ENCODE results near the gene NHSL1. TPM values are rescaled to one million over a fixed set of nuclear protein-coding genes. Genes with fewer than 3 reads are reported as not detected.

Gene NHSL1
- total RNA-seq, 1 donor, result 6.9 TPM

DNA sequence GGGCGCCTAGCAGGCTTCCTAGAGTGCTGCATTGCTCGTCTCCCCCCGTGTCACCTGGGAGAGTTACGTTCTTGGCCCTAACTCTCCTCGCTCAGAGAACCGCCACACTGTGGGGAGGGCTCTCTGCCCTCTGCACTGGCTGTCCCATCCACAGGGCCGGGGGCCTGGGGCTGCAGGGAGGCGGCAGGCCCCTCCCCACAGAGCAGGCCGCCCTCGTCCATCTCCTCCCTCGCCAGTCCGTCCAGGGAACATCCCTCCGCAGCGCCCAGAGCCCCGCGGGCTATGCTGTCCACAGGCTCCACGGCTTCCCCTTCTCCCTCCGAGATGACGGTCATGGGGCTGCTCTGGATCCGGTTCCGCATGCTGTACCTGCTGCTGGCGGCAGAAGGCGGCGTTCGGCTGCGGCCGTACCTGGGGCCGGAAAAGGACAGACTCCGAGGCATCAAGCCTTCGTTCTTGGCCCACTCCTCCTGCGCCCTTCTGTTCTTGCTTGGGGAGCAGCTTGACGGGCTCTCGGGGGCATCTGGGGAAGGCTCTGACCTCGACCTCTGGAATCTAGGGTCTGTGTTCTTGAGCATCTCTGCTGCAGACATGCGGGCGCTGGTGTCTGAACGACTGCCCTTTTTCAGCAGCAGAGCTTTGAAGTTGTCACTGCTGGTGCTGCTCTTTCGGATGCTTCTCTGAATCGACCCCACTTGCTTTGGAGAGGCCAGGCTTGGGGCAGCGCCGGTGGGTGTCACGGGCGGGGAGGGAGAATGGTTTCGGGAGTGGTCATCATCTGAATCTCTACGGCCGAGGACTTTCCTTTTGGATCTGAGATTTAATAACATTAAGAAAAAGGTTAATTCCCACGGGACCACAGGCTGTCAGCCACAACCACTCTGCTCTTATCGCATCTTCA lies 75.0 kb downstream of the NHSL1 start:
- no peaks in the 10 kb centered on the region for H3K27me3 ChIP-seq (ENCODE audit: insufficient read depth, low read length)

GRCh38 chr6:138422861-138423260 lies 76.4 kb downstream of the NHSL1 start:
- Histone ChIP-seq H3K4me3 (ENCODE audit: insufficient read depth, low read length) (no peak overlapping the region), H3K27ac (ENCODE audit: low read depth, low read length) (no peak overlapping the region), H4K20me1 (ENCODE audit: insufficient read depth, low read length) (no peaks in the 10 kb centered on the region), H2AFZ (ENCODE audit: low read length) (no peak overlapping the region), H3K27me3 (ENCODE audit: insufficient read depth, low read length) (no peaks in the 10 kb centered on the region), H3K36me3 (ENCODE audit: insufficient read depth, low read length) (no peaks in the 10 kb centered on the region), H3K9me3 (ENCODE audit: low read depth, low read length) (no peaks in the 10 kb centered on the region), H3K4me2 (ENCODE audit: insufficient read depth, low read length) (no peak overlapping the region), H3K4me1 (ENCODE audit: insufficient read depth, low read length) (no peaks in the 10 kb centered on the region), H3K79me2 (ENCODE audit: insufficient read depth, low read length) (no peaks in the 10 kb centered on the region)
- no peak for DNase-seq (ENCODE audit: insufficient read length, low spot score, missing footprints)
- TF ChIP-seq, protein P1, sequence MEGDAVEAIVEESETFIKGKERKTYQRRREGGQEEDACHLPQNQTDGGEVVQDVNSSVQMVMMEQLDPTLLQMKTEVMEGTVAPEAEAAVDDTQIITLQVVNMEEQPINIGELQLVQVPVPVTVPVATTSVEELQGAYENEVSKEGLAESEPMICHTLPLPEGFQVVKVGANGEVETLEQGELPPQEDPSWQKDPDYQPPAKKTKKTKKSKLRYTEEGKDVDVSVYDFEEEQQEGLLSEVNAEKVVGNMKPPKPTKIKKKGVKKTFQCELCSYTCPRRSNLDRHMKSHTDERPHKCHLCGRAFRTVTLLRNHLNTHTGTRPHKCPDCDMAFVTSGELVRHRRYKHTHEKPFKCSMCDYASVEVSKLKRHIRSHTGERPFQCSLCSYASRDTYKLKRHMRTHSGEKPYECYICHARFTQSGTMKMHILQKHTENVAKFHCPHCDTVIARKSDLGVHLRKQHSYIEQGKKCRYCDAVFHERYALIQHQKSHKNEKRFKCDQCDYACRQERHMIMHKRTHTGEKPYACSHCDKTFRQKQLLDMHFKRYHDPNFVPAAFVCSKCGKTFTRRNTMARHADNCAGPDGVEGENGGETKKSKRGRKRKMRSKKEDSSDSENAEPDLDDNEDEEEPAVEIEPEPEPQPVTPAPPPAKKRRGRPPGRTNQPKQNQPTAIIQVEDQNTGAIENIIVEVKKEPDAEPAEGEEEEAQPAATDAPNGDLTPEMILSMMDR (IDR thresholded peaks at IDR 0.05; ENCODE audit: extremely low read depth, low read depth, low read length), result no peak

More for the DNA sequence above, 75.0 kb downstream of the NHSL1 start:
- TF ChIP-seq, protein P1 (IDR thresholded peaks at IDR 0.05; ENCODE audit: extremely low read depth, low read depth, low read length), result no peak
- H3K79me2 ChIP-seq (ENCODE audit: insufficient read depth, low read length), result no peaks in the 10 kb centered on the region
- no peak overlapping the region for H2AFZ ChIP-seq (ENCODE audit: low read length)
- no peak for DNase-seq (ENCODE audit: insufficient read length, low spot score, missing footprints)
- no peaks in the 10 kb centered on the region for H4K20me1 ChIP-seq (ENCODE audit: insufficient read depth, low read length)
- H3K4me3 ChIP-seq (ENCODE audit: insufficient read depth, low read length), result no peak overlapping the region
- H3K9me3 ChIP-seq (ENCODE audit: low read depth, low read length), result no peaks in the 10 kb centered on the region
- H3K27ac ChIP-seq (ENCODE audit: low read depth, low read length), result no peak overlapping the region
- no peak overlapping the region for H3K4me2 ChIP-seq (ENCODE audit: insufficient read depth, low read length)
- H3K4me1 ChIP-seq (ENCODE audit: insufficient read depth, low read length), result peaks cover 2% of the 10 kb centered on the region
- no peaks in the 10 kb centered on the region for H3K36me3 ChIP-seq (ENCODE audit: insufficient read depth, low read length)

- Histone ChIP-seq H4K20me1 (ENCODE audit: insufficient read depth, low read length) (no peaks in the 10 kb centered on the region), H3K4me3 (ENCODE audit: insufficient read depth, low read length) (no peak overlapping the region), H2AFZ (ENCODE audit: low read length) (no peak overlapping the region), H3K27ac (ENCODE audit: low read depth, low read length) (no peak overlapping the region), H3K4me2 (ENCODE audit: insufficient read depth, low read length) (no peak overlapping the region), H3K9me3 (ENCODE audit: low read depth, low read length) (no peaks in the 10 kb centered on the region), H3K27me3 (ENCODE audit: insufficient read depth, low read length) (no peaks in the 10 kb centered on the region), H3K4me1 (ENCODE audit: insufficient read depth, low read length) (no peaks in the 10 kb centered on the region), H3K36me3 (ENCODE audit: insufficient read depth, low read length) (no peaks in the 10 kb centered on the region), H3K79me2 (ENCODE audit: insufficient read depth, low read length) (no peaks in the 10 kb centered on the region)
- no peak for DNase-seq (ENCODE audit: insufficient read length, low spot score, missing footprints)
- TF ChIP-seq, protein P1 (IDR thresholded peaks at IDR 0.05; ENCODE audit: extremely low read depth, low read depth, low read length), result no peak
These were observed 77.7 kb downstream of the NHSL1 start for GRCh38 chr6:138421608-138422007.

GRCh38 chr6:138421089-138421488 lies 78.2 kb downstream of the NHSL1 start:
- no peak overlapping the region for H3K27ac ChIP-seq (ENCODE audit: low read depth, low read length)
- H3K27me3 ChIP-seq (ENCODE audit: insufficient read depth, low read length), result no peaks in the 10 kb centered on the region
- H3K4me3 ChIP-seq (ENCODE audit: insufficient read depth, low read length), result no peak overlapping the region
- H2AFZ ChIP-seq (ENCODE audit: low read length), result no peak overlapping the region
- no peak for DNase-seq (ENCODE audit: insufficient read length, low spot score, missing footprints)
- TF ChIP-seq, protein P1 (IDR thresholded peaks at IDR 0.05; ENCODE audit: extremely low read depth, low read depth, low read length), result no peak
- H3K36me3 ChIP-seq (ENCODE audit: insufficient read depth, low read length), result no peaks in the 10 kb centered on the region
- no peaks in the 10 kb centered on the region for H3K4me1 ChIP-seq (ENCODE audit: insufficient read depth, low read length)
- H3K79me2 ChIP-seq (ENCODE audit: insufficient read depth, low read length), result no peaks in the 10 kb centered on the region
- no peak overlapping the region for H3K4me2 ChIP-seq (ENCODE audit: insufficient read depth, low read length)
- no peaks in the 10 kb centered on the region for H3K9me3 ChIP-seq (ENCODE audit: low read depth, low read length)
- no peaks in the 10 kb centered on the region for H4K20me1 ChIP-seq (ENCODE audit: insufficient read depth, low read length)

Measured in osteoblast (primary cell).